Measurements from ENCODE around the gene DEPDC4. TPM values are rescaled to one million over a fixed set of nuclear protein-coding genes. Genes with fewer than 3 reads are reported as not detected.

The DEPDC4 gene
- total RNA-seq, 1 experiment from 2014 or later = 1.4 TPM

- Mint-ChIP-seq H3K4me3 (ENCODE audit: unreplicated experiment) (no peak overlapping the region), H3K27ac (ENCODE audit: low read depth, unreplicated experiment) (no peak overlapping the region), H3K4me1 (ENCODE audit: insufficient read depth, unreplicated experiment) (peaks cover 7% of the 10 kb centered on the region), H3K36me3 (ENCODE audit: insufficient read depth, unreplicated experiment) (peaks cover 15% of the 10 kb centered on the region), H3K27me3 (ENCODE audit: insufficient read depth, unreplicated experiment) (no peaks in the 10 kb centered on the region), H3K9me3 (ENCODE audit: unreplicated experiment) (no peaks in the 10 kb centered on the region)
- ChIA-PET POLR2A (interaction anchor here (1.0 to 4.0 kb wide), 3 partner anchors 9 to 142 kb away, joined by 4 to 21 read pairs (median 5); partner anchors contain the start of genes DEPDC4 and SCYL2), CTCF (interaction anchor here (0.6 to 2.0 kb wide), 5 partner anchors 10 to 1687 kb away, joined by 3 to 8 read pairs (median 4); no protein-coding TSS in a partner anchor)
- no peak for DNase-seq (ENCODE audit: unreplicated experiment)
- no peak for TF ChIP-seq CTCF (IDR thresholded peaks at IDR 0.05; ENCODE audit: unreplicated experiment)
- intact Hi-C loops (cut with micrococcal nuclease) = no loop called here
- BruUV-seq (replicated peaks) = no TSS peak
These were observed 12.8 kb upstream of the DEPDC4 start for GRCh38 chr12:100279607-100280244.

DNA sequence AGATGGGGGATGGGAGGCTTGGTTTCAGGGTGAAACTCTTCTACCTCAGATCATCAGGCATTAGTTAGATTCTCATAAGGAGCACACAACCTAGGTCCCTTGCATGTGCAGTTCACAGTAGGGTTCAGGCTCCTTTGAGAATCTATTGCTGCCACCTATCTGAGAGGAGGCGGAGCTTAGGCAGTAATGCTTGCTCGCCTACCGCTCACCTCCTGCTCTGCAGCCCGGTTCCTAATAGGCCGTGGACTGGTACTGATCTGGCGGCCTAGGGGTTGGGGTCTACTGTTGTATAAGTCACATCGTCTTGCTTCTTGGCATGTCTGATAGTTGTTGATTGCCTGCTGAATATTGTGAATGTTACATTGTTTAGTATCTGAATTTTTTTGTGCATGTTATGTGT, 12.3 kb upstream of the DEPDC4 start:
- no peaks in the 10 kb centered on the region for H3K9me3 Mint-ChIP-seq (ENCODE audit: unreplicated experiment)
- TF ChIP-seq CTCF (IDR thresholded peaks at IDR 0.05; ENCODE audit: unreplicated experiment) = no peak
- no peak for DNase-seq (ENCODE audit: unreplicated experiment)
- H3K27me3 Mint-ChIP-seq (ENCODE audit: insufficient read depth, unreplicated experiment) = no peaks in the 10 kb centered on the region
- H3K4me3 Mint-ChIP-seq (ENCODE audit: unreplicated experiment) = no peak overlapping the region
- peaks cover 9% of the 10 kb centered on the region for H3K36me3 Mint-ChIP-seq (ENCODE audit: insufficient read depth, unreplicated experiment)
- H3K27ac Mint-ChIP-seq (ENCODE audit: low read depth, unreplicated experiment) = no peak overlapping the region
- peaks cover 7% of the 10 kb centered on the region for H3K4me1 Mint-ChIP-seq (ENCODE audit: insufficient read depth, unreplicated experiment)
- intact Hi-C loops (cut with micrococcal nuclease) = no loop called here
- ChIA-PET POLR2A (interaction anchor here (1.0 to 4.0 kb wide), 3 partner anchors 9 to 141 kb away, joined by 4 to 21 read pairs (median 5); partner anchors contain the start of genes DEPDC4 and SCYL2), CTCF (interaction anchor here (0.6 to 2.0 kb wide), 4 partner anchors 10 to 1686 kb away, joined by 3 to 8 read pairs (median 4); no protein-coding TSS in a partner anchor)
- BruUV-seq (replicated peaks) = no TSS peak

DNA sequence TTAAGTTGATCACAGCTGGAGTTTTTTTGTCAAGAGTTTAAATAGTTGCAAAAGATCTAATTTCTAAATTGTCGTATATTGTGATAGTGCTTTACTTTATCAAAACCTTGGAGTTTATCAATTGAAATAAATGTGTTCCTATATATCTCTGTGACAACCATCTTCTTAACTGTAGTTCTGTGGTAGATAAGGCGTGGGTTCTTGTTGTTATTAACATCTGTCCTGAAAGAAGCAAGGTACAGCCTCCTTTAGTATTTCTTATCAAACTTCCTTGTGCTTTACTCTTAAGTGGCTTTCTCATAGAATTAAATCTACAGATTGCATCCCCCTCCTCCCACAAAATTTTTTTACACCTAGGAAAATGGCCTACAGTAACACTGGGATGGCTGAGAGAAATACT, 7.4 kb upstream of the DEPDC4 start:
- Mint-ChIP-seq H3K27ac (ENCODE audit: low read depth, unreplicated experiment) (no peak overlapping the region), H3K4me3 (ENCODE audit: unreplicated experiment) (no peak overlapping the region), H3K4me1 (ENCODE audit: insufficient read depth, unreplicated experiment) (peaks cover 13% of the 10 kb centered on the region), H3K27me3 (ENCODE audit: insufficient read depth, unreplicated experiment) (no peaks in the 10 kb centered on the region), H3K9me3 (ENCODE audit: unreplicated experiment) (no peaks in the 10 kb centered on the region), H3K36me3 (ENCODE audit: insufficient read depth, unreplicated experiment) (no peaks in the 10 kb centered on the region)
- TF ChIP-seq CTCF (IDR thresholded peaks at IDR 0.05; ENCODE audit: unreplicated experiment) = no peak
- no TSS peak for BruUV-seq (replicated peaks)
- ChIA-PET POLR2A (interaction anchor here (0.6 to 0.7 kb wide), 2 partner anchors 120 to 1630 kb away, joined by 3 to 5 read pairs; partner anchors contain the start of gene IKBIP), CTCF (interaction anchor here (0.6 kb wide), 1 partner anchor 593 kb away, joined by 4 read pairs; no protein-coding TSS in a partner anchor)
- intact Hi-C loops (cut with micrococcal nuclease) = no loop called here
- no peak for DNase-seq (ENCODE audit: unreplicated experiment)

GRCh38 chr12:100273782-100274181, 6.9 kb upstream of the DEPDC4 start:
- Mint-ChIP-seq H3K36me3 (ENCODE audit: insufficient read depth, unreplicated experiment) (no peaks in the 10 kb centered on the region), H3K4me3 (ENCODE audit: unreplicated experiment) (no peak overlapping the region), H3K4me1 (ENCODE audit: insufficient read depth, unreplicated experiment) (peaks cover 18% of the 10 kb centered on the region), H3K27ac (ENCODE audit: low read depth, unreplicated experiment) (no peak overlapping the region), H3K9me3 (ENCODE audit: unreplicated experiment) (no peaks in the 10 kb centered on the region), H3K27me3 (ENCODE audit: insufficient read depth, unreplicated experiment) (no peaks in the 10 kb centered on the region)
- CTCF ChIA-PET = interaction anchor here (0.6 kb wide), 1 partner anchor 87 kb away, joined by 3 read pairs; no protein-coding TSS in a partner anchor
- no peak for DNase-seq (ENCODE audit: unreplicated experiment)
- intact Hi-C loops (cut with micrococcal nuclease) = no loop called here
- no peak for TF ChIP-seq CTCF (IDR thresholded peaks at IDR 0.05; ENCODE audit: unreplicated experiment)
- no TSS peak for BruUV-seq (replicated peaks)
- POLR2A ChIA-PET = no interaction called here

Measured in MCF 10A (cell line).